ENCODE results near the gene PDZK1.
"Not testable (repeated sequence)": the region's sequence is repeated elsewhere in the genome, so short reads cannot be mapped to it uniquely, and the experiment has no call there.

PDZK1 gene

GRCh38 chr1:145707183-145707867, at the start of gene PDZK1:
Gene PDZK1 (minus strand): TSS chr1:145707368. CDS start chr1:145688021, 19,347 bp downstream.
- Histone ChIP-seq H3K36me3 (ENCODE audit: insufficient read depth, low read length) (no peaks in the 10 kb centered on the region), H3K9me3 (ENCODE audit: low read length) (no peaks in the 10 kb centered on the region), H3K4me3 (ENCODE audit: low read length) (no peak within 1 kb of the TSS), H3K27me3 (ENCODE audit: insufficient read depth, low read length) (no peaks in the 10 kb centered on the region), H2AFZ (ENCODE audit: low read depth, low read length) (no peak within 1 kb of the TSS), H3K4me1 (ENCODE audit: insufficient read depth, low read length) (no peaks in the 10 kb centered on the region)

- no peaks in the 10 kb centered on the region for H3K9me3 ChIP-seq (ENCODE audit: low read length)
- peaks cover 55% of the 10 kb centered on the region for H3K36me3 ChIP-seq (ENCODE audit: insufficient read depth, low read length)
- no peak overlapping the region for H2AFZ ChIP-seq (ENCODE audit: low read depth, low read length)
- no peaks in the 10 kb centered on the region for H3K4me1 ChIP-seq (ENCODE audit: insufficient read depth, low read length)
- H3K4me3 ChIP-seq (ENCODE audit: low read length), result no peak overlapping the region
- no peaks in the 10 kb centered on the region for H3K27me3 ChIP-seq (ENCODE audit: insufficient read depth, low read length)
These were observed 44.4 kb upstream of the PDZK1 start for GRCh38 chr1:145751491-145752037.

- H3K4me3 ChIP-seq (ENCODE audit: low read length), result no peak overlapping the region
- no peaks in the 10 kb centered on the region for H3K4me1 ChIP-seq (ENCODE audit: insufficient read depth, low read length)
- H2AFZ ChIP-seq (ENCODE audit: low read depth, low read length), result no peak overlapping the region
- peaks cover 58% of the 10 kb centered on the region for H3K36me3 ChIP-seq (ENCODE audit: insufficient read depth, low read length)
- no peaks in the 10 kb centered on the region for H3K27me3 ChIP-seq (ENCODE audit: insufficient read depth, low read length)
- H3K9me3 ChIP-seq (ENCODE audit: low read length), result no peaks in the 10 kb centered on the region
These were observed 43.3 kb upstream of the PDZK1 start for GRCh38 chr1:145750426-145750825.

GRCh38 chr1:145747398-145748247, 40.5 kb upstream of the PDZK1 start:
- H3K36me3 ChIP-seq (ENCODE audit: insufficient read depth, low read length), result peaks cover 74% of the 10 kb centered on the region
- peaks cover 3% of the 10 kb centered on the region for H3K9me3 ChIP-seq (ENCODE audit: low read length)
- H2AFZ ChIP-seq (ENCODE audit: low read depth, low read length), result no peak overlapping the region
- H3K27me3 ChIP-seq (ENCODE audit: insufficient read depth, low read length), result no peaks in the 10 kb centered on the region
- H3K4me3 ChIP-seq (ENCODE audit: low read length), result no peak overlapping the region
- H3K4me1 ChIP-seq (ENCODE audit: insufficient read depth, low read length), result no peaks in the 10 kb centered on the region

GRCh38 chr1:145740269-145740668, 33.1 kb upstream of the PDZK1 start:
- Histone ChIP-seq H3K36me3 (ENCODE audit: insufficient read depth, low read length) (peaks cover 35% of the 10 kb centered on the region), H3K27me3 (ENCODE audit: insufficient read depth, low read length) (no peaks in the 10 kb centered on the region), H2AFZ (ENCODE audit: low read depth, low read length) (no peak overlapping the region), H3K9me3 (ENCODE audit: low read length) (peaks cover 3% of the 10 kb centered on the region), H3K4me3 (ENCODE audit: low read length) (no peak overlapping the region), H3K4me1 (ENCODE audit: insufficient read depth, low read length) (no peaks in the 10 kb centered on the region)

GRCh38 chr1:145736191-145736590, 29.0 kb upstream of the PDZK1 start:
- no peak overlapping the region for H3K4me3 ChIP-seq (ENCODE audit: low read length)
- H3K36me3 ChIP-seq (ENCODE audit: insufficient read depth, low read length), result peaks cover 2% of the 10 kb centered on the region
- H3K27me3 ChIP-seq (ENCODE audit: insufficient read depth, low read length), result no peaks in the 10 kb centered on the region
- H2AFZ ChIP-seq (ENCODE audit: low read depth, low read length), result no peak overlapping the region
- no peaks in the 10 kb centered on the region for H3K9me3 ChIP-seq (ENCODE audit: low read length)
- no peaks in the 10 kb centered on the region for H3K4me1 ChIP-seq (ENCODE audit: insufficient read depth, low read length)

GRCh38 chr1:145730900-145731299, 23.7 kb upstream of the PDZK1 start:
- Histone ChIP-seq H3K9me3 (ENCODE audit: low read length) (no peaks in the 10 kb centered on the region), H3K4me3 (ENCODE audit: low read length) (no peak overlapping the region), H3K36me3 (ENCODE audit: insufficient read depth, low read length) (no peaks in the 10 kb centered on the region), H3K27me3 (ENCODE audit: insufficient read depth, low read length) (no peaks in the 10 kb centered on the region), H3K4me1 (ENCODE audit: insufficient read depth, low read length) (no peaks in the 10 kb centered on the region), H2AFZ (ENCODE audit: low read depth, low read length) (no peak overlapping the region)

GRCh38 chr1:145730467-145730866, 23.3 kb upstream of the PDZK1 start:
- no peak overlapping the region for H3K4me3 ChIP-seq (ENCODE audit: low read length)

GRCh38 chr1:145729666-145730436, 22.7 kb upstream of the PDZK1 start:
- no peaks in the 10 kb centered on the region for H3K4me1 ChIP-seq (ENCODE audit: insufficient read depth, low read length)
- H3K4me3 ChIP-seq (ENCODE audit: low read length), result no peak overlapping the region
- H3K9me3 ChIP-seq (ENCODE audit: low read length), result no peaks in the 10 kb centered on the region
- H2AFZ ChIP-seq (ENCODE audit: low read depth, low read length), result no peak overlapping the region
- no peaks in the 10 kb centered on the region for H3K36me3 ChIP-seq (ENCODE audit: insufficient read depth, low read length)
- H3K27me3 ChIP-seq (ENCODE audit: insufficient read depth, low read length), result no peaks in the 10 kb centered on the region

More at GRCh38 chr1:145730467-145730866, 23.3 kb upstream of the PDZK1 start:
- no peaks in the 10 kb centered on the region for H3K27me3 ChIP-seq (ENCODE audit: insufficient read depth, low read length)
- H3K9me3 ChIP-seq (ENCODE audit: low read length), result no peaks in the 10 kb centered on the region
- H3K4me1 ChIP-seq (ENCODE audit: insufficient read depth, low read length), result no peaks in the 10 kb centered on the region
- no peaks in the 10 kb centered on the region for H3K36me3 ChIP-seq (ENCODE audit: insufficient read depth, low read length)
- no peak overlapping the region for H2AFZ ChIP-seq (ENCODE audit: low read depth, low read length)

GRCh38 chr1:145729196-145729595, 22.0 kb upstream of the PDZK1 start:
- no peak overlapping the region for H2AFZ ChIP-seq (ENCODE audit: low read depth, low read length)
- no peaks in the 10 kb centered on the region for H3K36me3 ChIP-seq (ENCODE audit: insufficient read depth, low read length)
- no peak overlapping the region for H3K4me3 ChIP-seq (ENCODE audit: low read length)
- no peaks in the 10 kb centered on the region for H3K9me3 ChIP-seq (ENCODE audit: low read length)
- H3K4me1 ChIP-seq (ENCODE audit: insufficient read depth, low read length), result no peaks in the 10 kb centered on the region
- H3K27me3 ChIP-seq (ENCODE audit: insufficient read depth, low read length), result no peaks in the 10 kb centered on the region

GRCh38 chr1:145726193-145726592, 19.0 kb upstream of the PDZK1 start:
- not testable (repeated sequence) for H2AFZ ChIP-seq (ENCODE audit: low read depth, low read length); H3K4me1 ChIP-seq (ENCODE audit: insufficient read depth, low read length); H3K27me3 ChIP-seq (ENCODE audit: insufficient read depth, low read length); H3K9me3 ChIP-seq (ENCODE audit: low read length); H3K4me3 ChIP-seq (ENCODE audit: low read length); H3K36me3 ChIP-seq (ENCODE audit: insufficient read depth, low read length)

- Histone ChIP-seq H3K4me3 (ENCODE audit: low read length) (no peak overlapping the region), H3K36me3 (ENCODE audit: insufficient read depth, low read length) (no peaks in the 10 kb centered on the region), H3K9me3 (ENCODE audit: low read length) (no peaks in the 10 kb centered on the region), H3K4me1 (ENCODE audit: insufficient read depth, low read length) (peaks cover 14% of the 10 kb centered on the region), H3K27me3 (ENCODE audit: insufficient read depth, low read length) (no peaks in the 10 kb centered on the region), H2AFZ (ENCODE audit: low read depth, low read length) (no peak overlapping the region)
These were observed 13.9 kb upstream of the PDZK1 start for GRCh38 chr1:145720878-145721671.
